Ectodermal cell (in vitro differentiated cells): Measurements from ENCODE around the gene NEK5.
"Not testable (repeated sequence)": the region's sequence is repeated elsewhere in the genome, so short reads cannot be mapped to it uniquely, and the experiment has no call there.

Experiments
- H3K27ac ChIP-seq: 2 replicates; pipeline ENCODE4 v1.7.0; 2013; ENCODE audit warnings: mild to moderate bottlenecking, low read depth, low read length; ENCODE audit not compliant: insufficient read depth, poor library complexity, severe bottlenecking
- H3K27me3 ChIP-seq: 2 replicates; pipeline ENCODE4 v1.7.0; 2013; ENCODE audit warnings: mild to moderate bottlenecking, low read length; ENCODE audit not compliant: insufficient read depth, control insufficient read depth, poor library complexity, severe bottlenecking
- H3K36me3 ChIP-seq: one replicate; pipeline ENCODE4 v1.7.0; 2013; ENCODE audit warnings: low read length; ENCODE audit not compliant: control insufficient read depth, insufficient read depth
- H3K4me1 ChIP-seq: one replicate; pipeline ENCODE4 v1.7.0; 2013; ENCODE audit warnings: low read length; ENCODE audit not compliant: control insufficient read depth, insufficient read depth
- H3K4me3 ChIP-seq: 2 replicates; pipeline ENCODE4 v1.7.0; 2013; ENCODE audit warnings: low read depth, low read length, control low read depth; ENCODE audit not compliant: insufficient read depth
- H3K9me3 ChIP-seq: 2 replicates; pipeline ENCODE4 v1.7.0; 2013; ENCODE audit warnings: mild to moderate bottlenecking, low read length, moderate library complexity; ENCODE audit not compliant: control insufficient read depth
- WGBS, 2 experiments: methylation state at CpG; one replicate each; pipeline ENCODE4 v1.1.7; 2013; ENCODE audit warnings: missing lambda C conversion rate in 2 of 2; 5-methylcytosine and 5-hydroxymethylcytosine counted together

The NEK5 gene

DNA sequence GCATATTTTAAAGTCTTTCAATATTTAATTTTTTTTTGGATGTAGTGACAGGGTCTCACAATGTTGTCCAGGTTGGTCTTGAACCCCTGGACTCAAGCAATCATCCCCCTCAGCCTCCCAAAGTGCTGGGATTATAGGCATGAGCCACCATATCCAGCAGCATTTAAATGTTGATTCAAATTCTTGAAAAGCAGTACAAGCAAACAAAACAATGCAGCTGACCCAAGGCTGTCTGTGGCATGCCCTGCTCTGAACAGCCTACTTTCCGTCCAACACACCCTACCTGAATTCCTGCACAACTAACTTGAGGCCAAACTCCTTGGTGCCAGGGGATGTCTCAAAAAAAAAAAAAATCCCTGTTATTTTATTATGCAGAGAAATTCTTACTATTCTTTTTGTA lies 23.0 kb downstream of the NEK5 start:
- Histone ChIP-seq H3K36me3 (no peaks in the 10 kb centered on the region), H3K4me1 (no peaks in the 10 kb centered on the region), H3K27me3 (no peaks in the 10 kb centered on the region), H3K27ac (no peak overlapping the region), H3K9me3 (no peaks in the 10 kb centered on the region), H3K4me3 (no peak overlapping the region)
- WGBS, 2 experiments: 91 to 100% methylated on average over 1 of the region's 1 CpG

DNA sequence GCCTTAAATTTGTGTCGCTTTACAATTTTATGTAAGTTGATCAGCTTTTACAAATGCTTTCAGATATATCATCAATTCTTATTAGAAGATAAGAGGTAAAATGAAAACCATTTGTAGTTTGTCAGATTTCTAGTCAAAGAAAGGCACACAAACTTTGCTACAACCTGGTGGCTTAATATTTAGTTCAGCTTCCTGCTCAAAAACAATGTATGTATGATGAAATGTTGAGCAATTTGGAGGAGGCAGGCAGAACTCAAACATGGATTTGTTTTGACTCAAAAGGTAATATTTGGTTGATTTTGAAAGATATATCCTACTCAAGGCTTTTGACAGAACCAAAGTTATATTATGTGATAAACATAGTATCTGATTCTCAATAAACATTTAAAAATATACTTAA lies 24.2 kb downstream of the NEK5 start:
- Histone ChIP-seq H3K4me1 (no peaks in the 10 kb centered on the region), H3K27ac (no peak overlapping the region), H3K9me3 (no peaks in the 10 kb centered on the region), H3K27me3 (no peaks in the 10 kb centered on the region), H3K36me3 (no peaks in the 10 kb centered on the region), H3K4me3 (no peak overlapping the region)
- 78% methylated on average over 1 of the region's 1 CpG; no CpG with 5 or more reads in 1 of the 2 experiments for WGBS, 2 experiments

DNA sequence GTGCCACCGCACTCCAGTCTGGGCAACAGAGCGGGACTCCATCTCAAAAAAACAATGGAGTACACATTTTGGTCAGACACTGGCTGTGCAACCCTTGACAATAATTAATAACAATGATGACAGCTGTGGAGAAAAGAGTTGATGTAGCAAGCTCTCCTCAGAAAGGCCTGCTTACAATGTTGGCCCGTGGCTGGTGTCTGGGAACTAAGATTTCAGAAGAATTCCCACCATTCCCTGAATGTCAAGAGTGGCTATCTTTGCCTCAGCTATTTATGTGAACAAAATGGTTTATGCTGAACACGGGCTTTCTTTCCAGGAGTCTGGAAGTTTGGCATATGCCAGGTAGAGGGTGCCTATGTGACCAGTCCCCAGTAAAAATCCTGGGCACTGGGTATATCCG lies 25.5 kb downstream of the NEK5 start:
- Histone ChIP-seq H3K27ac (no peak overlapping the region), H3K9me3 (no peaks in the 10 kb centered on the region), H3K27me3 (no peaks in the 10 kb centered on the region), H3K4me1 (no peaks in the 10 kb centered on the region), H3K36me3 (no peaks in the 10 kb centered on the region), H3K4me3 (no peak overlapping the region)
- WGBS, 2 experiments: 95 to 98% methylated on average over 5 of the region's 5 CpGs

DNA sequence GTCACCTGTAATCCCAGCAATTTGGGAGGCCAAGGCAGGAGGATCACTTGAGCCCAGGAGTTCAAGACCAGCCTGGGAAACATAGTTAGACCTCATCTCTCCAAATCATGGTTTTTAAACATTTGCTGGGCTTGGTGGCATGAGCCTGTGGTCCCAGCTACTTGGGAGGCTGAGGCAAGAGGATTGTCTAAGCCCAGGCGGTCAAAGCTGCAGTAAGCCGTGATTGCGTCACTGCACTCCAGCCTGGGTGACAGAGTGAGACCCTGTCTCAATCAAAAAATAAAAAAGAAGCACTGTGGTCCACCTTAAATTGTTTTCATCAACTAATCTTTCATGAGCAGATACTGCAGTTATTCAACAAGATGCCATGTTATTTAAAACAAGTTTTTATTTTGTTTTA lies 26.4 kb downstream of the NEK5 start:
- H3K9me3 ChIP-seq, H3K4me1 ChIP-seq, H3K36me3 ChIP-seq, H3K27me3 ChIP-seq, H3K27ac ChIP-seq, H3K4me3 ChIP-seq: not testable (repeated sequence)
- WGBS, 2 experiments: 88 to 96% methylated on average over 3 of the region's 3 CpGs

DNA sequence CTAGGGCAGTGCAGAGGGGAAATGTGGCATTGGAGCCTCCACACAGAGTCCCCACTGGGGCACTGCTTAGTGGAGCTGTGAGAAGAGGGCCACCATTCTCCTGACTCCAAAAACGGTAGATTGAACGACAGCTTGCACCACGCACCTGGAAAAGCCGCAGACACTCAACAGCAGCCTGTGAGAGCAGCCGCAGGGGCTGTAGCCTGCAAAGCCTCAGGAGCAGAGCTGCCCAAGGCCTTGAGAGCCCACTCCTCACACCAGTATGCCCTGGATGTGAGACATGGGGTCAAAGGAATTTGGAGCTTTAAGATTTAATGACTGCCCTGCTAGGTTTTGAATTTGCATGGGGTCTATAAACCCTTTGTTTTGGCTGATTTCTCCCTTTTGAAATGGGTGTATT lies 31.7 kb downstream of the NEK5 start:
- Histone ChIP-seq H3K9me3 (no peaks in the 10 kb centered on the region), H3K4me1 (no peaks in the 10 kb centered on the region), H3K27ac (no peak overlapping the region), H3K36me3 (no peaks in the 10 kb centered on the region), H3K4me3 (no peak overlapping the region), H3K27me3 (no peaks in the 10 kb centered on the region)
- WGBS, 2 experiments: 90 to 93% methylated on average over 5 of the region's 5 CpGs

DNA sequence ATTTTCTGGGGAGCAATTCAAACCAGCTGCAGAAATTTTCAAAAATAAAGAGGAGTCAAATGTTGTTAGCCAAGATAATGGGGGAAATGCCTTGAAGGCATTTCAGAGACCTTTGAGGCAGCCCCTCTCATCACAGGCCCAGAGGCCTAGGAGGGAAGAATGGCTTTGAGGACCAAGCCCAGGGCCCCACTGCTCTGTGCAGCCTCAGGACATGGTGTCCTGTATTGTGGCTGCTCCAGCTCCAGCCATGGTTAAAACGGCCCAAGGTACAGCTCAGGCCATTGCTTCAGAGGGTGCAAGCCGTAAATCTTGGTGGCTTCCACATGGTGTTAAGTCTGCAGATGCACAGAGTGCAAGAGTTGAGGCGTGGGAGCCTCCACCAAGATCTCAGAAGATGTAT lies 32.1 kb downstream of the NEK5 start:
- H3K36me3 ChIP-seq: no peaks in the 10 kb centered on the region
- no peaks in the 10 kb centered on the region for H3K27me3 ChIP-seq
- no peaks in the 10 kb centered on the region for H3K9me3 ChIP-seq
- no peak overlapping the region for H3K27ac ChIP-seq
- no peaks in the 10 kb centered on the region for H3K4me1 ChIP-seq
- H3K4me3 ChIP-seq: no peak overlapping the region
- 92 to 95% methylated on average over 3 of the region's 3 CpGs for WGBS, 2 experiments

DNA sequence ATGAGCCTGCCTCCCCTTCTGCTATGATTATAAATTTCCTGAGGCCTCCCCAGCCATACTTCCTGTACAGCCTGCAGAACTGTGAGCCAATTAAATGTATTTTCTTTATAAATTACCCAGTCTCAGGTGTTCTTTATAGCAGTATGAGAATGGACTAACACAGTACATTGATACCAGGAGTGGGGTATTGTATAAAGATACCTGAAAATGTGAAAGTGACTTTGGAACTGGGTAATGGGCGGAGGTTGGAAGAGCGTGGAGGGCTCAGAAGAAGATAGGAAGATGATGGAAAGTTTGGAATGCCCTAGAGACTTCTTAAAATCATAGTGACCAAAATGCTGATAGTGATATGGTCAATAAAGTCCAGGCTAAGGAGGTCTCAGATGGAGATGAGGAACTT lies 32.8 kb downstream of the NEK5 start:
- 94 to 95% methylated on average over 2 of the region's 2 CpGs for WGBS, 2 experiments
- Histone ChIP-seq H3K36me3 (no peaks in the 10 kb centered on the region), H3K4me3 (no peak overlapping the region), H3K4me1 (no peaks in the 10 kb centered on the region), H3K27ac (no peak overlapping the region), H3K27me3 (no peaks in the 10 kb centered on the region), H3K9me3 (no peaks in the 10 kb centered on the region)

DNA sequence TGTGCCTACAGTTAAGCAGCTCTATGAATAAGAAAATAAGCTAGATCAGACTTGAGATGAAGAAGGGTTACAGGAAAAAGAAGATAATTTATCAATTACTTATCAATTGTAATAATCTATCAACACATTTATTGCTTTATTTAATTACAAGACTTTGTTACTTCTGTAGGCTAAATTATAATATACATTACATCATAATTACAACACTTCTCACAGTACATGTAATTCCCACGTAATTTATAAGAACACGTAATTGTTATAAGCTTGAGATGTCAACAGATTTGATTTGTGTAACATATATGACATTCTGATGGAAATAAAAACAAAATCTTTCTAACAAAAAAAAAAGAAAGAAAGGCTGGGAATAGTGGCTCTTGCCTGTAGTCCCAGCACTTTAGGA lies 36.8 kb downstream of the NEK5 start:
- Histone ChIP-seq H3K4me1 (no peaks in the 10 kb centered on the region), H3K4me3 (no peak overlapping the region), H3K36me3 (no peaks in the 10 kb centered on the region), H3K27ac (no peak overlapping the region), H3K27me3 (no peaks in the 10 kb centered on the region), H3K9me3 (no peaks in the 10 kb centered on the region)
- no CpG with 5 or more reads among the region's 2 CpGs for WGBS, 2 experiments

DNA sequence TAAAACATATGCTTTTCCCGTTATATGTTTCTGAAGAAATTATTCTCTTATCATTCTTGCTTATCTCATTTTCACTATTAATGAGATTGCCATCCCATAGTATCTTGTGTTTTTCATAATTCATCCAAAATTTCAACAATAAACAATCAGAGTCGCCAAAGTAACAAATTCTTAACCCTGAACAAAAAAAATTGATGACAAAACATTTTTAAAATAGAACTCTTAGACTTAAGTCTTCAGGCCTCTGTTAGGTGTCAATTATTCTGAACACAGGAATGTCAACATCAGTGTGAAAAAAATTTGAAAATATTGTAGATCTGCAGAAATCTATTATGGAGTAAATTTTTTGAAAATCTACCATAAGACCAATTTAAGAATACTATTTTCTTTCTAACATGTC lies 37.4 kb downstream of the NEK5 start:
- H3K9me3 ChIP-seq: no peaks in the 10 kb centered on the region
- H3K4me1 ChIP-seq: no peaks in the 10 kb centered on the region
- H3K27ac ChIP-seq: no peak overlapping the region
- 86 to 90% methylated on average over 2 of the region's 2 CpGs for WGBS, 2 experiments
- H3K4me3 ChIP-seq: no peak overlapping the region
- no peaks in the 10 kb centered on the region for H3K36me3 ChIP-seq
- H3K27me3 ChIP-seq: no peaks in the 10 kb centered on the region

DNA sequence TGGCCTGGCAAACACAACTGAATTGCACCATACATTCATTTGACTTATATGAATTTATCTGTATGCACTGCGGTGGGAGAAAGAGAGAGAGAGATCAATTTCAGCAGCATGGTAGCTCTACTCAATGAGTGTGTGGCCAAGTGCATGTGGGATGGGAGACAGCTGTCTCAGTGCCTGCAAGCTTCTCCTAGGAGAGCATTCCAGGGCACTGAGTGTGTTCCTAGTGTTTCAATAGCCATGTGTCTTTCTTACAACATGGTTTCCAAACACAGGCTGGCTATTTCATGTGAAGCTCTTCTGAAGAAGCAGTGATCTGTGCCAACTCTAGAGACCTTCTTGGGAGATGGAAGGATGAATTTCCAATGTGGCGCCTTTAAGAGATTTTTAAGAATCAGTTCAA lies 43.5 kb downstream of the NEK5 start:
- no peak overlapping the region for H3K4me3 ChIP-seq
- no peaks in the 10 kb centered on the region for H3K9me3 ChIP-seq
- H3K27ac ChIP-seq: no peak overlapping the region
- no peaks in the 10 kb centered on the region for H3K27me3 ChIP-seq
- 98 to 100% methylated on average over 2 of the region's 2 CpGs for WGBS, 2 experiments
- no peaks in the 10 kb centered on the region for H3K36me3 ChIP-seq
- no peaks in the 10 kb centered on the region for H3K4me1 ChIP-seq

DNA sequence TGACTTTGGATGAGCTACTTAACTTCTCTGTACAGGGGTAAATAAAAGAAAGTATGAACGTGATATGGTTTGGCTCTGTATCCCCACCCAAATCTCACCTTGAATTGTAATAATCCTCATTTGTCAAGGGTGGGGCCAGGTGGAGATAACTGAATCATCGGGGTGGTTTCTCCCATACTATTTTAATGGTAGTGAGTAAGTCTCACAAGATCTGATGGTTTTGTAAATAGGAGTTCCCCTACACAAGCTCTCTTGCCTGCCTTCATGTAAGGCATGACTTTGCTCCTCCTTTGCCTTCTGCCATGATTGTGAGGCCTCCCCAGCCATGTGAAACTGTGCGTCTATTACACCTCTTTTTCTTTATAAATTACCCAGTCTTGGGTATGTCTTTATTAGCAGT lies 43.9 kb downstream of the NEK5 start:
- H3K4me1 ChIP-seq, H3K27me3 ChIP-seq, H3K9me3 ChIP-seq, H3K36me3 ChIP-seq, H3K4me3 ChIP-seq, H3K27ac ChIP-seq: not testable (repeated sequence)
- 82 to 91% methylated on average over 1 to 3 of the region's 3 CpGs for WGBS, 2 experiments
